GM18909 (cell line): Measurements from ENCODE around the gene BDH2.

Experiments
- ATAC-seq: cut with Tn5 transposase; IDR thresholded peaks from one replicate; pipeline ENCODE4 v1.9.1; 2021; ENCODE audit warnings: mild to moderate bottlenecking; ENCODE audit not compliant: unreplicated experiment, poor library complexity

The BDH2 gene

DNA sequence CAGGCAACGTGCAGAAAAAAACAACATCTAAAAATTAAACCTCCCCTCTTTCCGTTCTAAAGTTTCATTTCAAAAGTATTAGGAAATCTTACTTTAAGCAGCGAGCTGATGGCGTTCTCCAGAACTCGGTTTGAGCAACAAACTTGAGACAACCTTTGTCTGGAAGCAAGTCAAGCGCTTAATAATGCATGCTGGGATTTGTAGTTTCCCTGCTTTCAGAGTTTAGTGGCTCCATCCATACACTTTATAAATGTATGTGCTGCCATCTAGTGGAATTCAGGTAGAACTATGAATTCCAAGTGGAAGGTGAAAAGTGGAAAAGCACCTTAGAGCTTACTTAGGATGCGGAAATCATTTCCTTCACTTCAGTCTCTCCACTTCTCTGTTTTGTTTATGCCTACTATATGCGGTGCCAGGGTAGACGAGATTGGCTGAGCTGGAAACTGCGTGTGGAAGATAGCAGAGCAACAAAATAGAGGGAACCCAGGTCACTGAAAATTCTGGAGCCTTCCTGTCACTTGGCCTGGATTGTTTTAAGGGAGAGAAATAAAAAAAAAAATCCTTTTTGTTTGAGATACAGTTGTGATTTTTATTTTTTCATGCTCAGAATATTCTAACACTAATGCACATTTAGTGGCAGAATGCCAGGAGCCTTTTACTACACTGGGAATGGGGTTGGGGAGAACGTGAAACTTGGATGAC lies at the start of gene BDH2:
Gene BDH2 (minus strand): TSS at position 144 of the 702 bp plus-strand sequence. CDS start 3,580 bp downstream, outside the sequence.
- ATAC-seq = peak; percentile 97

- no peak for ATAC-seq
These were observed 45.3 kb upstream of the BDH2 start for GRCh38 chr4:103144926-103145325.

- ATAC-seq = no peak
These were observed 37.8 kb upstream of the BDH2 start for GRCh38 chr4:103137446-103137827.

- ATAC-seq = no peak
These were observed 37.2 kb upstream of the BDH2 start for GRCh38 chr4:103136671-103137445.

GRCh38 chr4:103129174-103129573 lies 29.5 kb upstream of the BDH2 start:
- ATAC-seq = no peak

GRCh38 chr4:103126126-103126525 lies 26.5 kb upstream of the BDH2 start:
- no peak for ATAC-seq

DNA sequence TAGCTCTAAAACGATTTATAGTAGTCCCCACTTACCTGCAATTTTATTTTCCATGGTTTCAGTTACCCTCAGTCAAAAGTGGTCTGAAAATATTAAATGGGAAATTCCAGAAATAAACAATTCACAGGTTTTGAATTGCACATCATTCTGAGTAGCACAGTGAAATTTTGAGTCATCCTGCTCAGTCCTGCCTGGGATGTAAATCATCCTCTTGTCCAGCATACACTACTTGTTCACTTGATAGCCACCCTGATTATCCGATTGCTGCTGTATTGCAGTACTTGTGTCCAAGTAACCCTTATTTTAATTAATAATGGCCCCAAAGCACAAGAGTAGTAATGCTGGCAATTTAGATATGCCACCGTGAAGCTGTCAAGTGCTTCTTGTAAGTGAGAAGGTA lies 23.5 kb upstream of the BDH2 start:
- ATAC-seq = no peak

- ATAC-seq = no peak
These were observed 18.5 kb upstream of the BDH2 start for GRCh38 chr4:103118166-103118565.

DNA sequence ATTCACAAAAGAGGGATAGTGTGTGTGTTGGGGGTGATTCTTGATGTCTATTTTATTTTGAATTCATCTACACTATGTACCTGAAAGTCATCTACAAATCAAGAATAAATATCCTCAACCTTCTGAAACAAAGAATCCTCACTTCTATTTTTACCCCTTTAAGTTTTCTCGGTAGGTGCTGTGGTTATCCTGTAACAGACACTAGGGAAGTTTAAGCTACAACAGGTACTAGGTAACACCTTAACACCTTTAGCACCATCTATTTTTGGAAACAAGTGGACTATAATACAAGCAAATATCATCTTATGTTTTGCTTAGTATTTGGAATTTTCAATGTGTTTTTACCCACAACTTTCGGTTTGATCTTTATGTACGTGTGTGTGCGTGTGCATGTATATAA lies 12.0 kb upstream of the BDH2 start:
- ATAC-seq = no peak

- no peak for ATAC-seq
These were observed 8.9 kb upstream of the BDH2 start for GRCh38 chr4:103108542-103108941.

DNA sequence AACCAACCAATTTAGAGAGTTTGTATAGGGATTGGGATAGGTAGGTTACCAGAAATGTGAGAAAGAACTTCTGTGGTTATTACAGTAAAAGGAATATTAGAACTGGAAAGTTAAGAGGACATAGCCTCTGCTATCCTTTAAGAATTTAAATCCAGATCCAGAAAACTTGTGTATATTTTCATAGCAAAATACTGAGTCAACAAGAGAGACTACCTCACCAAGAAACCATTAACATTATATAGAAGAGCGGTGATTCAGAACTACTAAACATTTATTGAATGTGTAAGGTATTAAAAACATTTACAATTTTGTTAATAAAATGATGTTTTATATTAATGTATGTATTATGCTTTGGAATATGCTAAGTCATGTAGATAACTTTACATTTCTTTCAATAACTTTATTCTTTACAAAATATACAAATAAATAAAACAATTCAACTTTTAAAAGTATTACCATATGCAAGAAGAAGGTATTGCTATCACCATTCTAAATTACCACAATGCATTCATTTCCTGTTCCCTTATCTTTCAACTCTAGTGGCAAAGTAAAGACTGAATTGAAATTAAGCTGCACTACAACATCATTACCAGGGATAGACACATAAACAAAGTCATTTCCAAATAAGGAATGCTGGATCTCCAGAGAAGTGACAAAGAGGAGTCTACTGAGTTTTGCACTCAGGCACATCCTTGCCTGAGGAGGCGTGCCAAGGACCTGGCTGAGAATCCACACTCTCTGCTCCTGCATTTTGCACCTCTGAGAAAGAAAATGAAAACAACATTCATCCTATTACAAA lies 6.1 kb upstream of the BDH2 start:
- ATAC-seq = no peak

DNA sequence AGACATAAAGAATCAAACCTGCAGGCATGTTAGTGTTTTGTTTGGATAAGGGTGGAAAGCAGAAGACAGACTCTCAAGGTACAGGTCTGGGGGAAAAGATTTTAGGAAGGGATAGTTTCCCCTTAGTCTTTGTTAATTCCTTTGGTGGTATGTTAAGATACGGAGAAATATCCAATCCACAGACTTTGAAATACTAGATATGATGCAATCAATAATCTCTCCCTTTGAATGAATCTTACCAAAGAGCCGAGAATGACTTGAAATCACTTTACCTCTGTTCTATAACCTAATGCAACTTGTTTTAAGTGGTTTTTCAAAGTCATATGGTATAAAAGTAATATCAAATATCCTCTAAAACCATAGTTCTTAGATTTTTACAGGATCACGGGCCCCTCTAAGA lies 5.3 kb upstream of the BDH2 start:
- no peak for ATAC-seq

DNA sequence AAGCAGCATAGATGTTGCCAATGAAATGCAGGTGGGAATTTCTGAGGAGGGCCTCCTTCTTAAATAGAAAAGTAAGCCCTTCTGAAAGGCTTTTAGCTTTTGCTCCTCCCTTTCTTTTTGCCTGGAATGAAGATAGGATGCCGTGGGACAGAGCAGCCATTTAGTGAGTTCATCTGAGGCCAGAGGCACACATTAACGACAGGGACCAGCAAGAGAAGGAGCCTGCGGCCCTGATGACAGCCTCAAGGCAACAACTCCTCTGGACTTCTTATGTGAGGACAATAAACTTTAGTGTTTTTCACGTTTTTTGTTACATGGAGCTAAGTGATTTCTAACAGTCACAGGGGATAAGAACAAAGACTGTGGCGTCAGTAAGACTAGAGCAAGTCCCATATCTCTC lies 1.1 kb upstream of the BDH2 start:
- no peak for ATAC-seq

DNA sequence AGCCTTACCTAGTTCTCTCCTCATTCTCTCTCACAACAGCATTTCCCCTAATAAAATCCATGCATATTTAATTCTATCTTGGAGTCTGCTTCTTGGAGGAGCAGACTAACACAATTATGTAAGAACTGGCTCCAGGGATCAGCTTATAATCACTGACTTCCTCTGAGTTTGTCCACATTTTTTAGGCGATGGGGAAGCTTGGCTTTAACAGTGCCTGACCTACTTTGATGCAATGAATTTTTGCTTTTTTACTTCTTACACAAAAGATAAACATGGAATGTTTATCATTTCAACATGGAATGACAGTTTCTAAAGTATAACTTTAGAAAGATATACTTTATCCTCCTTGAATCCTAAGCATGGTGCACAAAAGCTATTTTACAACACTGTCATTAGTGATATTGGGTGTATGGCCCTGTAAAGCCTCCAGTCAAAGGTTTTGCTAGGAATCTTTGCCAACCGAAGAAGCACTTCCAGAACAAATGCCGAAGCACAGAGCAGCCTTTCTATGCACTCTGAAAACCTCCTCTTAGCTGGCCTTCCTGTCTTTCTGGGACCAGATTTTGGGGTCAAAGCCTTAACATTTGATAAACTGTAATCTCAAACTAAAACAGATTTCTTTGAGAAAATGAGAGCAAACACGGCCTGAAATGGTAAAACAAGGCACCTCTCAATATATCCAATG lies 736 bp downstream of the BDH2 start:
- ATAC-seq = no peak

GRCh38 chr4:103098341-103098740 lies 1.3 kb downstream of the BDH2 start:
- no peak for ATAC-seq

DNA sequence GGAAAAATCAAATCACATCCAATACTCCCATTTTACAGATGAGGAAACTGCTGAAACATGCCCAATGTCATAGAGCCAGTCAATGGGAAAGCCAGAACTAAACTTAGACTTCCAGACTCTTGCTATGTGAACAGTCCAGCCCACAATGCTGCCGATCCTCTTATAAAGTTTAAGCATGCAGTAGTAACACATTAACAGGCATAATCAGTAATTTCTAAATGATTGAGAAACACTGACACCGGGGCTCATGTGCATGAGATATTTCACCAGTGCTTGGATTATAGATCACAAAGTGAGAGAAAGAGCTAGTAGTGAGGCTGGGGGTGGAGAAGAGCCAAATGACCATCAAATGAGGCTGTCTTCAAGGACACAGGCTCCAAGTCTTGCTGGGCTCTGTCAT lies 2.5 kb downstream of the BDH2 start:
- ATAC-seq = no peak

GRCh38 chr4:103095080-103095479 lies 4.6 kb downstream of the BDH2 start:
- no peak for ATAC-seq

DNA sequence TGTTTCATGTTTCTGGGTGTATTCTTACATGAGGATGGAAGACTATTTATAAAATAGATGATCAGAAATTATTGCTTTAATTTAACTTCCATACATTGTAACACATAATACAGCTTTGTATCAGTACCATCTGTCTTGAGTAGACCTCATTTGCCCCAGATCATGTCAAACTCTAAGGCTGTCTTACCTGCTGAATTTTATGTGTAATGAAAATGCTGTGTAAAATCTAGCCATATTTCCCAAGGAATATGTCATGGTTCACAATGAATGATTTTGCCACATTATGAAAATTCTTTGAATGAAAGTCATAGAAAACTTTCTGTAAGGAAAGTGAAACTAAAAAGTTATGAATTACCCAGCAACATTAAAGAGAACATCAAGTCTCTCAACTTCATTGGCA lies 7.4 kb downstream of the BDH2 start:
- ATAC-seq = peak; percentile 29

DNA sequence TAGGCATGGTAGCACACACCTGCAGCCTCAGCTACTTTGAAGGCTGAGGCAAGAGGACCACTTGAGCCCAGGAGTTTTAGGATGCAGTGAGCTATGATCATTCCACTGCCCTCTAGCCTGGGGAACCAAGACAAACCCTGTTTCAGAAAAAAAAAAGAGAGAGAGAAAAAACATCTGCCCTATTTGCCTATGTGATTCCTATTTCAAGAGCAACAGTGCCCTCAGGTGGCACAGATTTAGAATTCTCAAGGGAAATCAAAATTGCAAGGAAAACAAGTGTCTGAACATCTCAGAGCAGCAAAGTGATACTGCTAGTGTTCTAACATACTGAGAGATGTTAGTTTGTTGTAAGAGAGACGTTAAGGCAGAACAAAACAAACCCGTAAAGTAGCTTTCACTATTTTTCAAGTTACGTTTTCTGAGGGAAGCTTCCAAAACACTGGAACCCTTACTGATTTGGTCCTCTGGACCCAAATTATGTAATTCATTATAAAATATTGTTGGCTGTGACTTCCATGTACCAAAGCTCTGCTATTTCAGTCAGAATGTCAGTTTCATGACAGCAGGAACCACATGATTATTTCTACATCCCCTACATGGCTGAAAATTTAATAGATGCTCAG lies 7.9 kb downstream of the BDH2 start:
- ATAC-seq = peak; percentile 74

- no peak for ATAC-seq
These were observed 10.2 kb downstream of the BDH2 start for GRCh38 chr4:103089481-103089880.
